Vein endothelial cell (primary cell): ENCODE measurements around the gene PCDHGA9. TPM values are rescaled to one million over a fixed set of nuclear protein-coding genes. Genes with fewer than 3 reads are reported as not detected.

Experiments used
- total RNA-seq: library from RNA; depleted of rRNA; stranded (reverse); fragments of >200 nt; gene quantifications from 2 replicates; pipeline ENCODE4 v1.2.3, GENCODE V29; 2012

PCDHGA9 gene
- total RNA-seq, result 5.6 and 6.1 TPM in 2 replicates

GRCh38 chr5:141402553-141403243 lies at the start of gene PCDHGA9:
PCDHGA9 (plus strand) TSS chr5:141402778; CDS start chr5:141402953, 175 bp downstream.

GRCh38 chr5:141354900-141355469 lies 47.6 kb upstream of the PCDHGA9 start, which contains the start of gene PCDHGA4:
PCDHGA4 (plus strand) TSS chr5:141355021; CDS start chr5:141355108, 87 bp downstream.

GRCh38 chr5:141359790-141360426 lies 42.7 kb upstream of the PCDHGA9 start, which contains the start of gene PCDHGB2:
PCDHGB2 (plus strand) TSS chr5:141359994; CDS start chr5:141360136, 142 bp downstream.

GRCh38 chr5:141363952-141364660 lies 38.5 kb upstream of the PCDHGA9 start, which contains the start of gene PCDHGA5:
PCDHGA5 (plus strand) TSS chr5:141364162; CDS start chr5:141364331, 169 bp downstream.

GRCh38 chr5:141369994-141370848 lies 32.4 kb upstream of the PCDHGA9 start, which contains the start of gene PCDHGB3:
PCDHGB3 (plus strand) TSS chr5:141370242; CDS start chr5:141370395, 153 bp downstream.

GRCh38 chr5:141373673-141374317 lies 28.8 kb upstream of the PCDHGA9 start, which contains the start of gene PCDHGA6:
PCDHGA6 (plus strand) TSS chr5:141373891; CDS start chr5:141374084, 193 bp downstream.

GRCh38 chr5:141382469-141383294 lies 19.9 kb upstream of the PCDHGA9 start, which contains the start of gene PCDHGA7:
PCDHGA7 (plus strand) TSS chr5:141382742; CDS start chr5:141382900, 158 bp downstream.

GRCh38 chr5:141387557-141388311 lies 14.8 kb upstream of the PCDHGA9 start, which contains the start of gene PCDHGB4:
PCDHGB4 (plus strand) TSS chr5:141387698; CDS start chr5:141387885, 187 bp downstream.

GRCh38 chr5:141392429-141393198 lies 10.0 kb upstream of the PCDHGA9 start, which contains the start of gene PCDHGA8:
PCDHGA8 (plus strand) TSS chr5:141392633; CDS start chr5:141392814, 181 bp downstream.

GRCh38 chr5:141397756-141398551 lies 4.6 kb upstream of the PCDHGA9 start, which contains the start of gene PCDHGB5:
PCDHGB5 (plus strand) TSS chr5:141397947; CDS start chr5:141398128, 181 bp downstream.

GRCh38 chr5:141407790-141408505 lies 5.4 kb downstream of the PCDHGA9 start, which contains the start of gene PCDHGB6:
PCDHGB6 (plus strand) TSS chr5:141408021; CDS start chr5:141408203, 182 bp downstream.

GRCh38 chr5:141412854-141413539 lies 10.4 kb downstream of the PCDHGA9 start, which contains the start of gene PCDHGA10:
PCDHGA10 (plus strand) TSS chr5:141412987; CDS start chr5:141413176, 189 bp downstream.

GRCh38 chr5:141417494-141418172 lies 15.1 kb downstream of the PCDHGA9 start, which contains the start of gene PCDHGB7:
PCDHGB7 (plus strand) TSS chr5:141417677; CDS start chr5:141417860, 183 bp downstream.

GRCh38 chr5:141420855-141421488 lies 18.4 kb downstream of the PCDHGA9 start, which contains the start of gene PCDHGA11:
PCDHGA11 (plus strand) TSS chr5:141421051; CDS start chr5:141421228, 177 bp downstream.

